Large intestine (tissue), 3 donors: Measurements from ENCODE around the gene PARP6. TPM values are rescaled to one million over a fixed set of nuclear protein-coding genes. Genes with fewer than 3 reads are reported as not detected.
A peak's percentile ranks its signal among the peaks of the same experiment; 100 is the strongest.

ENCODE experiments used
- DNase-seq, 2 donors: peaks; one replicate each; pipeline versions ENCODE4 v3.0.0 to v3.0.0-alpha.2; 2013
- H3K27ac ChIP-seq: one replicate; pipeline ENCODE4 v1.5.1; 2013; ENCODE audit warnings: low read length
- H3K27me3 ChIP-seq: 2 replicates; pipeline ENCODE4 v1.6.1; 2013; ENCODE audit warnings: low read length; ENCODE audit not compliant: control insufficient read depth, insufficient read depth
- H3K36me3 ChIP-seq: 2 replicates; pipeline ENCODE4 v1.6.1; 2013; ENCODE audit warnings: low read length; ENCODE audit not compliant: control insufficient read depth, insufficient read depth
- H3K4me1 ChIP-seq: one replicate; pipeline ENCODE4 v1.6.1; 2013; ENCODE audit warnings: low read length; ENCODE audit not compliant: control insufficient read depth, insufficient read depth
- H3K4me3 ChIP-seq: one replicate; pipeline ENCODE4 v1.5.1; 2013; ENCODE audit warnings: low read length
- H3K9me3 ChIP-seq: one replicate; pipeline ENCODE4 v1.6.1; 2013; ENCODE audit warnings: mild to moderate bottlenecking, low read depth, low read length, moderate library complexity; ENCODE audit not compliant: control insufficient read depth
- WGBS: methylation state at CpG from one replicate; pipeline ENCODE4 v1.1.5; 2013; ENCODE audit warnings: low lambda C conversion rate; ENCODE audit not compliant: insufficient coverage; 5-methylcytosine and 5-hydroxymethylcytosine counted together
- polyA plus RNA-seq: library from polyadenylated mRNA; unstranded; fragments of 120-200 nt; gene quantifications from one replicate; pipeline ENCODE4 v1.2.1, GENCODE V29; 2013

PARP6 gene
- polyA plus RNA-seq, 1 donor, result 74.3 TPM

DNA sequence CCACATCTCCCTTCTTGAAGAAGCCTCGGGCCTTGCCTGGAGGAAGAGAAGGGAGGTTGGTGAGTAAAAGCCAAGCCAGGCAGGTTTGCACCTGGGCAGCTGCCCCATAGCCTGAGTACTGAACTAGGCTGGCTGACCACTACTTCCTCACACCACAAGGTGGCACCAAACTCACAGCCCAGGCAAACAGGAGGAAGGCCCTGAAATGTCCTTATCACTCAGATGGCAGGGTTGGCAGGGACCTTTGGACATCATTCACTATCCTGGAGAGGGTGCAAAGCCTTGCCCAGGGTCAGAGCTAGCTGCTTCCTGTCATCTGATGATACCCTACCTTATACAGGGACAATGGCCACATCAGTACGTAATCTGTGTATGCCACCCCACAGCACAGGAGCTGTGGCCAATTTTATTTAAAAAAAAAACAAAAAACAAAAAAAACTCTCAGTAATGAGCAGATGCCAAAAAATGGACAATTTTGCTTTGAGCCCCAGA lies 72.6 kb downstream of the PARP6 start:
- peak overlapping the region; percentile 41 for H3K27ac ChIP-seq
- peaks cover 33% of the 10 kb centered on the region for H3K4me1 ChIP-seq
- peaks cover 4% of the 10 kb centered on the region for H3K9me3 ChIP-seq
- H3K27me3 ChIP-seq, result peaks cover 18% of the 10 kb centered on the region
- no CpG with 5 or more reads among the region's 2 CpGs for WGBS
- H3K36me3 ChIP-seq, result peaks cover 60% of the 10 kb centered on the region
- DNase-seq, result peak; percentile 91
- H3K4me3 ChIP-seq, result no peak overlapping the region

- WGBS, result no CpG with 5 or more reads among the region's 2 CpGs
Measured at GRCh38 chr15:72199205-72199515, 73.2 kb downstream of the PARP6 start.

GRCh38 chr15:72198356-72199204 lies 73.8 kb downstream of the PARP6 start:
- Histone ChIP-seq H3K4me3 (peak overlapping the region; percentile 16), H3K27ac (peak overlapping the region; percentile 35), H3K36me3 (peaks cover 49% of the 10 kb centered on the region), H3K27me3 (peaks cover 18% of the 10 kb centered on the region), H3K9me3 (peaks cover 4% of the 10 kb centered on the region), H3K4me1 (peaks cover 33% of the 10 kb centered on the region)
- peak; percentile 53 to 81 for DNase-seq
- no CpG with 5 or more reads among the region's 11 CpGs for WGBS

More at GRCh38 chr15:72199205-72199515, 73.2 kb downstream of the PARP6 start:
- Histone ChIP-seq H3K27ac (peak overlapping the region; percentile 23), H3K27me3 (peaks cover 18% of the 10 kb centered on the region), H3K9me3 (peaks cover 4% of the 10 kb centered on the region), H3K36me3 (peaks cover 55% of the 10 kb centered on the region), H3K4me3 (no peak overlapping the region), H3K4me1 (peaks cover 33% of the 10 kb centered on the region)
- DNase-seq, result no peak

GRCh38 chr15:72197460-72198355 lies 74.6 kb downstream of the PARP6 start, which contains the start of gene GRAMD2A:
Gene GRAMD2A, minus strand, starts transcription at chr15:72197787.
- peaks cover 4% of the 10 kb centered on the region for H3K9me3 ChIP-seq
- H3K36me3 ChIP-seq, result peaks cover 40% of the 10 kb centered on the region
- peak in 1 of 2 donors; percentile 67 for DNase-seq
- peaks cover 33% of the 10 kb centered on the region for H3K4me1 ChIP-seq
- 10% methylated on average over 2 of the region's 83 CpGs for whole genome bisulfite sequencing
- peak within 1 kb of the TSS; percentile 53 for H3K4me3 ChIP-seq
- peak within 1 kb of the TSS; percentile 35 for H3K27ac ChIP-seq
- H3K27me3 ChIP-seq, result peaks cover 18% of the 10 kb centered on the region

- Histone ChIP-seq H3K9me3 (peaks cover 4% of the 10 kb centered on the region), H3K27ac (no peak overlapping the region), H3K4me1 (peaks cover 33% of the 10 kb centered on the region), H3K36me3 (peaks cover 34% of the 10 kb centered on the region), H3K27me3 (peaks cover 18% of the 10 kb centered on the region), H3K4me3 (peak overlapping the region; percentile 53)
- no CpG with 5 or more reads among the region's 35 CpGs for WGBS
- DNase-seq, result peak in 1 of 2 donors; percentile 63
Measured at GRCh38 chr15:72197041-72197459, 75.3 kb downstream of the PARP6 start.

DNA sequence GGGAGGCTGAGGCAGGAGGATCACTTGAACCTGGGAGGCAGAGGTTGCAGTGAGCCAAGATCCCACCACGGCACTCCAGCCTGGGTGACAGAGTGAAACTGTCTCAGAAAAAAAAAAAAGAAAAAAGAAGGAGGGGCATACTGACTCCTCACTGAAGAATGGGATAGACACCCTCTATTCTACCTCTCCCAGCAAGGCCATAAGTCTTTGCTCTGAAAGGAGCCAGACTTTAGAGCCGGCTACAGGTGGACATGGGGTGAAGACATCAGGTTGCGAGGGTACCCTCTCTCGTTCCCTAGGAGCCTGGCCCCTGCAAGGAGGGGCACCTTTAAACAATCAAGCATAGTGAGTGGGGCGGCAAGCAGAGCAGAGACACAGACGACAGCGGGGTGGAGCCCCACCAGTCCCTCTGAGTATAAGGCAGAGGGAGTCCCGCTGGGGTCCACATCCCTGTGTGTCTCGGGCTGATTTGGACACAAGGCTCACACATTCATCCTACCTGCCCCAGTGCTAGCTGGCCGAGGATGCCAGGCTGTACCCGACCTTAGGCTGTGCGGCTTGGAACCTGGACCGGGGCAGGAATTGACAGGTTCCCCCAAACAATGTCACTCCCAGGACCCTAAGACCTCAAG lies 75.8 kb downstream of the PARP6 start:
- H3K9me3 ChIP-seq, result peaks cover 4% of the 10 kb centered on the region
- peaks cover 29% of the 10 kb centered on the region for H3K36me3 ChIP-seq
- peaks cover 33% of the 10 kb centered on the region for H3K4me1 ChIP-seq
- no peak for DNase-seq
- H3K4me3 ChIP-seq, result no peak overlapping the region
- no peak overlapping the region for H3K27ac ChIP-seq
- no CpG with 5 or more reads among the region's 13 CpGs for WGBS
- H3K27me3 ChIP-seq, result peaks cover 18% of the 10 kb centered on the region

GRCh38 chr15:72195101-72195511 lies 77.2 kb downstream of the PARP6 start:
- H3K36me3 ChIP-seq, result peaks cover 15% of the 10 kb centered on the region
- H3K27me3 ChIP-seq, result peaks cover 18% of the 10 kb centered on the region
- WGBS, result no CpG with 5 or more reads among the region's 6 CpGs
- peaks cover 4% of the 10 kb centered on the region for H3K9me3 ChIP-seq
- no peak overlapping the region for H3K4me3 ChIP-seq
- H3K4me1 ChIP-seq, result peaks cover 30% of the 10 kb centered on the region
- no peak for DNase-seq
- no peak overlapping the region for H3K27ac ChIP-seq

DNA sequence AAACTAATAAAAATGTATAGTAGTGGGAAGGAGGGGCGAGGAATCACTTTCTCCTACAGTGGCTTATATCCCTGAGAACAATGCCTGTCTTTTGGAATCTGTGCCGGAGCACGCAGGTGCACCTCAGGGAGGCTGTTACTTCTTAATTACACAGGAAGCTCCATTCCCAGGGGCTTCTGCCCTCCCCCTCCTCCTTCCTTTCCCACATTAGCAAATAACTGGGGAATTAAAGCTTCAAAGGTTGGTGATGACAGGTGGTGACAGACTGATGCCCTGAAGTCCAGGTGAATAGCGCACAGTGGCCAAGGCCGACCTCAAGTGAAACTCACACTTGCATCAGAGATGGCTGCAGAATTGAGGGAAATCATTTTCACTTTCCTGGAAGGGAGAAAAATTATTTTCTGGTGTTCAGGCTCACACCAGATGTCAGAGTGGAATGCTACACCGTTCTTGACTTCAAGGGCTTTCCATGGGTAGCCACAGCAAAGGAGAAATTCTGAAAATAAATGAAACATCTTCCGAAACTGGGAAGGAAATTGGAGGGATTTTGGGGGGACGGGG lies 78.4 kb downstream of the PARP6 start:
- no peak overlapping the region for H3K4me3 ChIP-seq
- no peaks in the 10 kb centered on the region for H3K9me3 ChIP-seq
- peaks cover 18% of the 10 kb centered on the region for H3K4me1 ChIP-seq
- H3K27ac ChIP-seq, result no peak overlapping the region
- WGBS, result 60% methylated on average over 1 of the region's 8 CpGs
- peaks cover 7% of the 10 kb centered on the region for H3K36me3 ChIP-seq
- peaks cover 18% of the 10 kb centered on the region for H3K27me3 ChIP-seq
- peak in 1 of 2 donors; percentile 51 for DNase-seq

- peaks cover 7% of the 10 kb centered on the region for H3K4me1 ChIP-seq
- DNase-seq, result no peak
- H3K36me3 ChIP-seq, result no peaks in the 10 kb centered on the region
- H3K9me3 ChIP-seq, result no peaks in the 10 kb centered on the region
- no CpG with 5 or more reads among the region's 3 CpGs for WGBS
- H3K4me3 ChIP-seq, result no peak overlapping the region
- H3K27me3 ChIP-seq, result peaks cover 14% of the 10 kb centered on the region
- no peak overlapping the region for H3K27ac ChIP-seq
Measured at GRCh38 chr15:72192416-72192815, 79.9 kb downstream of the PARP6 start.
